Activated CD4-positive, alpha-beta T cell treated with anti-CD3 and anti-CD28 coated beads for 24 hours (primary cell): Measurements from ENCODE around the gene TPSG1.
"Not testable (repeated sequence)": the region's sequence is repeated elsewhere in the genome, so short reads cannot be mapped to it uniquely, and the experiment has no call there.

Source experiments
- DNase-seq, 2 donors: peaks; one replicate each; pipeline ENCODE4 v3.0.0-alpha.2; 2020; ENCODE audit warnings: low read depth in 2 of 2

The TPSG1 gene

GRCh38 chr16:1194665-1195392 is 30.2 kb downstream of the TPSG1 start:
- DNase-seq: no peak

GRCh38 chr16:1193825-1194581 is 31.1 kb downstream of the TPSG1 start:
- DNase-seq: no peak

GRCh38 chr16:1193143-1193824 is 31.8 kb downstream of the TPSG1 start:
- DNase-seq: no peak

GRCh38 chr16:1192384-1193073 is 32.5 kb downstream of the TPSG1 start:
- no peak for DNase-seq

- DNase-seq: not testable (repeated sequence)
Measured at GRCh38 chr16:1190789-1191188, 34.3 kb downstream of the TPSG1 start.

- DNase-seq: no peak
Measured at GRCh38 chr16:1189455-1189854, 35.6 kb downstream of the TPSG1 start.

- DNase-seq: peak; percentile 7 to 32
Measured at GRCh38 chr16:1188432-1189189, 36.5 kb downstream of the TPSG1 start.

GRCh38 chr16:1185460-1186207 is 39.4 kb downstream of the TPSG1 start:
- DNase-seq: not testable (repeated sequence)

- no peak for DNase-seq
Measured at GRCh38 chr16:1184980-1185379, 40.1 kb downstream of the TPSG1 start.

GRCh38 chr16:1184156-1184868 is 40.8 kb downstream of the TPSG1 start:
- no peak for DNase-seq

- no peak for DNase-seq
Measured at GRCh38 chr16:1182950-1183907, 41.8 kb downstream of the TPSG1 start.

GRCh38 chr16:1182316-1182671 is 42.8 kb downstream of the TPSG1 start:
- DNase-seq: no peak

GRCh38 chr16:1181404-1182315 is 43.4 kb downstream of the TPSG1 start:
- DNase-seq: no peak

GRCh38 chr16:1180549-1181403 is 44.3 kb downstream of the TPSG1 start:
- no peak for DNase-seq

- DNase-seq: no peak
Measured at GRCh38 chr16:1178295-1178910, 46.7 kb downstream of the TPSG1 start.

GRCh38 chr16:1177750-1178149 is 47.3 kb downstream of the TPSG1 start:
- DNase-seq: no peak
